HepG2 (cell line): ENCODE data around the gene TBCB. TPM values are rescaled to one million over a fixed set of nuclear protein-coding genes. Genes with fewer than 3 reads are reported as not detected.

Source experiments
- ATF7-NPFF ChIP-seq: sonication (generic); formaldehyde crosslinking; IDR thresholded peaks from 2 replicates; pipeline ENCODE4 v1.8.1; 2023; ENCODE audit warnings: mild to moderate bottlenecking, low read depth, missing genetic modification reagents, moderate library complexity
- ATM ChIP-seq: fragments of 450-650 bp; IDR thresholded peaks from 2 replicates; pipeline ENCODE4 v1.7.1; 2017; ENCODE audit warnings: mild to moderate bottlenecking, borderline replicate concordance
- CCDC6 ChIP-seq: sonication (generic); formaldehyde crosslinking; IDR thresholded peaks from 2 replicates; pipeline ENCODE4 v1.8.1; 2022; ENCODE audit warnings: mild to moderate bottlenecking, missing genetic modification reagents, moderate library complexity
- GABPB1 ChIP-seq: IDR thresholded peaks from 2 replicates; pipeline ENCODE4 v1.6.1; 2016; ENCODE audit warnings: mild to moderate bottlenecking, missing genetic modification reagents, moderate library complexity, missing compliant biosample characterization
- NR1H2 ChIP-seq: sonication (generic); formaldehyde crosslinking; IDR thresholded peaks from 2 replicates; pipeline ENCODE4 v1.8.1; 2022; ENCODE audit warnings: low read depth, missing genetic modification reagents, borderline replicate concordance
- NR2F1 ChIP-seq, 2 experiments: fragments of 450-650 bp in 1 of 2; formaldehyde crosslinking in 1 of 2; IDR thresholded peaks; 2 replicates each; pipeline versions ENCODE4 v1.5.0 to v1.6.1; 2016 to 2020; ENCODE audit warnings: mild to moderate bottlenecking in 1 of 2, missing compliant biosample characterization in 1 of 2, missing genetic modification reagents in 1 of 2, moderate library complexity in 1 of 2
- ZFP82 ChIP-seq: sonication (generic); formaldehyde crosslinking; IDR thresholded peaks from 2 replicates; pipeline ENCODE4 v1.5.1; 2020; ENCODE audit warnings: mild to moderate bottlenecking, missing genetic modification reagents, borderline replicate concordance
- ZNF17 ChIP-seq: sonication (generic); formaldehyde crosslinking; IDR thresholded peaks from 2 replicates; pipeline ENCODE4 v1.5.0; 2020; ENCODE audit warnings: mild to moderate bottlenecking, missing genetic modification reagents
- ZNF253 ChIP-seq: sonication (generic); formaldehyde crosslinking; IDR thresholded peaks from 2 replicates; pipeline ENCODE4 v1.8.0; 2022; ENCODE audit warnings: mild to moderate bottlenecking, missing genetic modification reagents, borderline replicate concordance
- ZNF484 ChIP-seq: sonication (generic); formaldehyde crosslinking; IDR thresholded peaks from 2 replicates; pipeline ENCODE4 v1.5.1; 2020; ENCODE audit warnings: mild to moderate bottlenecking, low read depth, missing genetic modification reagents, borderline replicate concordance
- ZNF792 ChIP-seq: IDR thresholded peaks from 2 replicates; pipeline ENCODE4 v1.6.1; 2016
- ZNF816 ChIP-seq: sonication (generic); formaldehyde crosslinking; IDR thresholded peaks from 2 replicates; pipeline ENCODE4 v1.8.0; 2022; ENCODE audit warnings: missing genetic modification reagents, mild to moderate bottlenecking, borderline replicate concordance
- polyA plus RNA-seq, 8 experiments: library from polyadenylated mRNA; depleted of rRNA in 3 of 8; stranded (reverse) in 7 of 8; unstranded in 1 of 8; fragments of >200 nt; fragmentation: Illumina TruSeq in 4 of 8; extraction: Trizol in 4 of 8; gene quantifications; 2 replicates each; pipeline versions ENCODE4 v1.2.1 to v1.2.3, GENCODE V29; 2011 to 2016; ENCODE audit warnings: low read depth in 4 of 8, missing spikeins in 1 of 8, mixed read lengths in 1 of 8; ENCODE audit not compliant: insufficient read depth in 1 of 8
- total RNA-seq, 5 experiments: library from RNA; depleted of rRNA; stranded (reverse); fragments of >200 nt; fragmentation: Illumina TruSeq; extraction: Trizol; gene quantifications; 2 replicates each; pipeline ENCODE4 v1.2.3, GENCODE V29; 2016; ENCODE audit warnings: low read depth in 1 of 5
- TF ChIP-seq, protein P1 (sequence below): sonication (generic); formaldehyde crosslinking; IDR thresholded peaks from 2 replicates; pipeline ENCODE4 v1.4.0; 2020; ENCODE audit warnings: missing genetic modification reagents, borderline replicate concordance

The TBCB gene
- total and polyA plus RNA-seq, 2 of the 13 experiments (the other 11 are each of a cell fraction or from before 2014, with no cell fraction given) = 271 to 276 TPM

DNA sequence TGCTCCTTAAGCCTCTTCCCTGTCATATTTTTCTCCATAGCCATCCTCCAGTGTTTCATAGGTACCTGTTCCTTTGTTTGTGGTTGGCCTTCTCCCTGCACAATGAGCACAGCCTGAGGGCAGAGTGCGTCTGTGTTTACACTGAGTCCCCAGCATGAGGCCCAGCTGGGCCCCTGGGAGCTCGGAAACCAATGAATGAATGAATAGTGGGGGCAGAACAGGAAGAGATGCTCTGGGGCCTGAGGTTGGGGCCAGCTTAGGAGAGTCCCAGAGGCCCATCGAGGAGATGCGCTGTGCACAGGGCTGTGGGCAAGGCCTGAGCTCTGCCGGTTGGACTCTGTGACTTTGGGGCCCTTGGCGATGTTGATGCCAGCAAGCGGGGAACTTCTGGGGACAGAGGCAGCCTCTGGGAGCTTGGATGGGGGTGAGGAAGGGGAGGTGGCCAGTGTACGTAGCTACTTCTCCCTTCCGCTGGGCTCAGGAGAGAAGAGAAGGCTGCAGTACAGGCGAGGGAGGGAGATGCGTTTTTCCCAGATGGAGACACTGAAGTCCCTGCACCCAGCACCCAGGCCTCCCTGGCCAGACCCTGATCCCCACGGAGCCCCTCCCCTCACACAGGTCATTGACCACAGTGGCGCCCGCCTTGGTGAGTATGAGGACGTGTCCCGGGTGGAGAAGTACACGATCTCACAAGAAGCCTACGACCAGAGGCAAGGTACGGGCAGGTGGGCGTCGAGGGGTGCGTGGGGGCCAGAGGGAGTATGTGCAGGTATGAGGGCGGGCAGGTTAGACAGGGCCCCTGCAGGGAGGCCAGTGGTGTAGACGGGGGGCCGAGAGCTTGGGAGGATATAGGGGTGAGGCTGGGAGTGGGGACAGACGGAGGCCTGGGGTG, 5.1 kb downstream of the TBCB start (continued):
- TF ChIP-seq ATM = no peak
- 0 out of 2 replicates have a peak, but pooled peaks have one; percentile 48 for TF ChIP-seq ZNF792 (CRISPR knock-in tag)
- no peak for TF ChIP-seq ZNF816 (CRISPR knock-in tag)
- no peak for TF ChIP-seq ZNF484 (CRISPR knock-in tag)
- no peak for TF ChIP-seq NR1H2 (CRISPR knock-in tag)
- peak; percentile 72 for TF ChIP-seq GABPB1 (CRISPR knock-in tag)
- no peak; the same call in 1 of the 2 replicates for TF ChIP-seq CCDC6
- TF ChIP-seq ZNF253 (CRISPR knock-in tag) = no peak
- 0 out of 4 replicates have a peak, but pooled peaks of 1 of the 2 experiments have one; percentile 25 for TF ChIP-seq NR2F1 (CRISPR knock-in tag; IDR thresholded peaks at IDR 0.05)
- TF ChIP-seq ATF7-NPFF (CRISPR knock-in tag) = no peak
- TF ChIP-seq, protein P1, sequence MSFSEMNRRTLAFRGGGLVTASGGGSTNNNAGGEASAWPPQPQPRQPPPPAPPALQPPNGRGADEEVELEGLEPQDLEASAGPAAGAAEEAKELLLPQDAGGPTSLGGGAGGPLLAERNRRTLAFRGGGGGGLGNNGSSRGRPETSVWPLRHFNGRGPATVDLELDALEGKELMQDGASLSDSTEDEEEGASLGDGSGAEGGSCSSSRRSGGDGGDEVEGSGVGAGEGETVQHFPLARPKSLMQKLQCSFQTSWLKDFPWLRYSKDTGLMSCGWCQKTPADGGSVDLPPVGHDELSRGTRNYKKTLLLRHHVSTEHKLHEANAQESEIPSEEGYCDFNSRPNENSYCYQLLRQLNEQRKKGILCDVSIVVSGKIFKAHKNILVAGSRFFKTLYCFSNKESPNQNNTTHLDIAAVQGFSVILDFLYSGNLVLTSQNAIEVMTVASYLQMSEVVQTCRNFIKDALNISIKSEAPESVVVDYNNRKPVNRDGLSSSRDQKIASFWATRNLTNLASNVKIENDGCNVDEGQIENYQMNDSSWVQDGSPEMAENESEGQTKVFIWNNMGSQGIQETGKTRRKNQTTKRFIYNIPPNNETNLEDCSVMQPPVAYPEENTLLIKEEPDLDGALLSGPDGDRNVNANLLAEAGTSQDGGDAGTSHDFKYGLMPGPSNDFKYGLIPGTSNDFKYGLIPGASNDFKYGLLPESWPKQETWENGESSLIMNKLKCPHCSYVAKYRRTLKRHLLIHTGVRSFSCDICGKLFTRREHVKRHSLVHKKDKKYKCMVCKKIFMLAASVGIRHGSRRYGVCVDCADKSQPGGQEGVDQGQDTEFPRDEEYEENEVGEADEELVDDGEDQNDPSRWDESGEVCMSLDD (CRISPR knock-in tag) = peak; percentile 67; the same call in 1 of the 2 replicates
- no peak for TF ChIP-seq ZNF17 (CRISPR knock-in tag)
- no peak for TF ChIP-seq ZFP82 (CRISPR knock-in tag)
